NCI-H2029 (cell line): ENCODE results near the gene RHBDF2.

ENCODE experiments used
- DNase-seq: peaks from one replicate; lab custom pipeline; 2025; lab: John Stamatoyannopoulos, UW

RHBDF2 gene

DNA sequence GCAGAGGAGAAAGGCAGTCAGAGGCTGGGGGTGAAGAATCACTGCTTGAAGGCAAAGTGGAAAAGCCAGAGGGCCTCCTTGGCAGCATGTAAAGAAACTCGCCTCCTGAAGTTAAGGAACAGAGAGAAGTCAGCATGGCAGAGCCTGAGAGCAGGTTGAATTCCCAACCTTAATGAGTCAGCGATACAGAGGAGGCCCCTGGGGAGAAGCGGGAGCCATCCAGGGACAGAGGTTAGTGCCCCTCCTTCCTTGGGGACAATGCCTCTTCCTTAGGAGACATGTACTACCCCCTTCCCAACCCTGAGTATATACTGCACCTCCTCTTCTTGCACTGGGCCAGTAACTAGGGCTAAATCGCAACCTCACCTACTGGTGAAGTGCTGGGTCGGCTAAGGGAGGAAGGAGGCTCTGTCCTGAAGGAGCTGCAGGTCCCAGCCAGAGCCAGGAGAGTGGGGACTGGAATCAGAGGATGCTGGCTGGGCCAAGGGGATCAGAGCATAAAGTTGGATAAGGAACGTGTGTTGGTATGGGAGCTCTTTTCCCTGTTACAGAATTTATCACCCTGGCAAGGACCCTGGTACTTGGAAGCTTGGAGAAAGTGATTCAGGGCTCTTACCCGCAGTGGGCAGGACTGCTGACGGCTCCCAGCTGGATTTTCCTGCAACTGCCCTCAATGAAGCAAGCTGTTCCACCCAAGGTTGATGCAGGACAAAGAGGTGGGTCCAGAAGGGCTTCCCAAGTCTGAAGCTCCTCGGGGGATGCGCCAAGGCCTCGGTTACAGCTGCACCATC, 39.3 kb downstream of the RHBDF2 start:
- no peak for DNase-seq

- DNase-seq: no peak
These were observed 41.5 kb downstream of the RHBDF2 start for GRCh38 chr17:76459674-76460073.

GRCh38 chr17:76458580-76459490, 42.4 kb downstream of the RHBDF2 start:
- no peak for DNase-seq

- no peak for DNase-seq
These were observed 47.8 kb downstream of the RHBDF2 start for GRCh38 chr17:76453431-76453743.

GRCh38 chr17:76452660-76453430, 48.4 kb downstream of the RHBDF2 start, which contains the start of gene UBE2O:
TSS of gene UBE2O (minus strand) at chr17:76453152. CDS start at chr17:76453141, 11 bp downstream.
- DNase-seq: peak; percentile 75

- DNase-seq: no peak
These were observed 49.0 kb downstream of the RHBDF2 start for GRCh38 chr17:76452127-76452659.

GRCh38 chr17:76451506-76451905, 49.7 kb downstream of the RHBDF2 start:
- no peak for DNase-seq

GRCh38 chr17:76449126-76449525, 52.1 kb downstream of the RHBDF2 start:
- DNase-seq: no peak

GRCh38 chr17:76447931-76448652, 53.1 kb downstream of the RHBDF2 start:
- DNase-seq: no peak

- DNase-seq: no peak
These were observed 54.6 kb downstream of the RHBDF2 start for GRCh38 chr17:76446449-76447231.

GRCh38 chr17:76445697-76446448, 55.4 kb downstream of the RHBDF2 start:
- DNase-seq: no peak

DNA sequence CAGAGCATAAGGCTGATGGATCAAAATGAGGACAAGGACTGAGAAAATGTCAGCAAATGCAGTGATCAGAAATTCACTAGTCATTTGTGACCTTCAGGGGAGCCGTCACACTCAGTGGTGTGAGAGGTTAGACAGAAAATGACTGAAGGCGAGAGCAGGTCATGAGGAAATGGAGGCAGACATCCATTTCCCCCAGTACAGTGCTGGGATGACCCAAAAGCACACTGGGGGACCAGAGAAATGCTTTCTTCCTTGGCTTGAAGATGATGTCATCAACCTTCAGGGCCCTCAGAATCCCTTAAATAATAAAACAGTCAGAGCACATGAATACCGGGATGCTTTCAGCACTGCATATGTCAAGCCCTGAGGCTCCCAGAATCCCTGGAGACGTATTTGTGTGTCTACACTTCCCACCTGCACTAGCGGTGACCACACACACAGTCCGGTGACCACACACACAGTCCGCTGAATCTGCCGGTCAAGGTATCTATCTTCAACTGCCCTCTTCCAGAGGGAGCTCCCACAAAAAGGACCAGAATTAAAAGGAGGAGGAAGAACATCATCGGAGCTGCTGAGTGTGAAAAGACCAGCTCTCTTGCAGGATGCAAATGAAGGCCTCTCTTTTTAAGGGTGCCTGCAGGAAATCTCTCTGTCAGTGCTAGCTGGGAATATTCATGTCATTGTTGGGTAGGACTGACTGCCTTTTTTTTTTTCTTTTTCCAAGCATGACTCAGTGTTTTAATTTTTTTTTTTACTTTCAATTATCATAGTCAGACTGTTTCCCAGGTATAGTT, 56.5 kb downstream of the RHBDF2 start:
- no peak for DNase-seq

DNA sequence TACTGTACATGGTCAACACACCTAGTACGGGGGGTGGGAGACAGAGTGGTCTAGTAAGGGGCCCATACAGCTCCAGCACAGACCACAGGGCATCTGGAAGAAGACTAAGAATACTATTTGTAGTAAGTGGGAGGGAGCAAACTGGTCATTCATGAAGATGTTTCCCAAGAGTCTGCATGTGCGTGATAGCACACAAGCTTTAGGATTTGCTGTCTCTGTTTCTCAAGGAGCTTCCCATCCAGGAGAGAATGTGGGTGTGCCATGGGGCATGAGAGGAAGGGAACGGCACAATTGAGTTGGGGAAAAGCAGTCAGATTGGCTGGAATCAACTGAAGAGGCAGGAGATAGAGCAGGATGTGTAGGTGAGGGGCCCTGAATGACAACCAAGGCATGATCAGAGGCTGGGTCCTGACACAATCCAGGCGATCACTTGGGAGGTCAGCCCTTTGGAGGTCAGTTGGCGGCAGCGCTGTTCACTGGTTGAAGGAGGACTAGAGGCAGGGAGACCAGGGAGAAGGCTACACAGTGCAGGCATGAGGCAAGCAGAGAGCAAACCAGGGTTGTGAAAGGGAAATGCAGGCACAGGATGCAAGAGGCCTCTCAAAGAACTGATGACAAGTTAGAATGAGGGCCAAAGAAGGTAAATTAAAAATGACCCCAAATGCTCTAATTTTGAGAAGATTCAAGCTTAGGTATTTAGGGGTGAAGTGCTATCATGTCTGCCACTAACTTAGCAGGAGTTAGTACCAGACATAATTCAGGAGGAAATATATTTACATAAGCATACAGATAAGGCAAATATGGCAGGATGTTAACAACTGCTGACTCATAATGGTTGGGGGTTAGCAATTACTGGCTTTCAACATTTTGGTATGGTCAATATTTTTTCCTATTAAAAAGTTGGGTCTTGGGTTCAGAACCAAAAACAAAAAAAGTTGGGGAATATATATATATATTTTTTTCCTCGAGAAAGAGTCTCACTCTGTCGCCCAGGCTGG, 58.6 kb downstream of the RHBDF2 start:
- no peak for DNase-seq

DNA sequence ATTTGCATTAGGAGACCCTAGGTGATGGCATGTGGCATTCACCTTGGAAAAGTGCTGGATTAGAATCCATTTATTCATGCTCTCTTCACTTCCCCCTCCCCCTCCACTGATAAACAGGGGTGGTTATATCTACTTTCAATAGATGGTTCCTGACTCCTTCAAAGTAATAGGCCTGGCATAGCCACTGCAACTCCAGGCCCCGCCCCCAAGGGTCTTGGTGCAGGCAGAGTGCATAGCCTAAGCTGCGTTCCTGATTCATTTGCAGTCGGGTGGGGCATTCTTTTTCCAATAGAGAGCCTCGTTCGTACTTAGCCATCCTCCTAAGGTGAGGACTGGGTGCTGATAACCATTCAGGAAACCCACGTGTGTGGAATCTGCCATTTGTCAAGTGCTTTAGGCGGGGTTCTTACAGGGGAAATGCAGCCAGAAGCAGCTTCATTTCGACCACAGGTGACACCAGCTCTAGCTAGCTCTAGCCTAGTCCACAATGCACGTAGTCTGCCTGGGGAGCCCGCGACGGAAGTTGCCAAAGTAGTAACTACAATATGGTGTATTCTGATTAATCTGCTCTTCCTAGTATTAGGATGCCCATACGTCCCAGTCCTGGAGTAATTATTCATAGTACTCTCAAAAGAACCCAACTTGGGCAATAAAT, 59.4 kb downstream of the RHBDF2 start:
- DNase-seq: no peak

GRCh38 chr17:76440751-76441362, 60.4 kb downstream of the RHBDF2 start:
- no peak for DNase-seq

- DNase-seq: no peak
These were observed 61.8 kb downstream of the RHBDF2 start for GRCh38 chr17:76439314-76439928.
